Kasumi-1 (cell line): Measurements from ENCODE around the gene TTLL7.

Experiments used
- DNase-seq, 2 experiments: peaks; one replicate each; lab custom pipeline; 2025; lab: John Stamatoyannopoulos, UW

Gene TTLL7

GRCh38 chr1:83883979-83884378 lies 115.0 kb downstream of the TTLL7 start:
- DNase-seq = no peak

- DNase-seq = no peak
Observed at GRCh38 chr1:83882906-83883305, 116.0 kb downstream of the TTLL7 start.

GRCh38 chr1:83872515-83872914 lies 126.4 kb downstream of the TTLL7 start:
- no peak for DNase-seq

GRCh38 chr1:83864991-83865390 lies 133.9 kb downstream of the TTLL7 start:
- DNase-seq = no peak

- DNase-seq = no peak
Observed at GRCh38 chr1:83860490-83861221, 138.3 kb downstream of the TTLL7 start.

- no peak for DNase-seq
Observed at GRCh38 chr1:83857716-83858115, 141.2 kb downstream of the TTLL7 start.

- DNase-seq = peak; percentile 21 to 52
Observed at GRCh38 chr1:83857103-83857502, 141.8 kb downstream of the TTLL7 start.

GRCh38 chr1:83856381-83856780 lies 142.6 kb downstream of the TTLL7 start:
- no peak for DNase-seq

- DNase-seq = no peak
Observed at GRCh38 chr1:83854456-83854855, 144.5 kb downstream of the TTLL7 start.

- DNase-seq = no peak
Observed at GRCh38 chr1:83850834-83851233, 148.1 kb downstream of the TTLL7 start.

GRCh38 chr1:83849191-83850061 lies 149.5 kb downstream of the TTLL7 start:
- DNase-seq = no peak

- DNase-seq = no peak
Observed at GRCh38 chr1:83846138-83846537, 152.8 kb downstream of the TTLL7 start.

- no peak for DNase-seq
Observed at GRCh38 chr1:83845437-83846071, 153.4 kb downstream of the TTLL7 start.

- DNase-seq = no peak
Observed at GRCh38 chr1:83844546-83844945, 154.4 kb downstream of the TTLL7 start.

GRCh38 chr1:83839566-83840173 lies 159.3 kb downstream of the TTLL7 start:
- no peak for DNase-seq

GRCh38 chr1:83838573-83838972 lies 160.4 kb downstream of the TTLL7 start:
- DNase-seq = no peak

- no peak for DNase-seq
Observed at GRCh38 chr1:83836543-83836942, 162.4 kb downstream of the TTLL7 start.

GRCh38 chr1:83834621-83835264 lies 164.2 kb downstream of the TTLL7 start:
- DNase-seq = no peak

- DNase-seq = no peak
Observed at GRCh38 chr1:83832194-83832593, 166.7 kb downstream of the TTLL7 start.

GRCh38 chr1:83829106-83829505 lies 169.8 kb downstream of the TTLL7 start:
- no peak for DNase-seq

- DNase-seq = no peak
Observed at GRCh38 chr1:83828456-83828855, 170.5 kb downstream of the TTLL7 start.

- no peak for DNase-seq
Observed at GRCh38 chr1:83827741-83828140, 171.2 kb downstream of the TTLL7 start.
